H1 (cell line): ENCODE data around the gene VSIG10. TPM values are rescaled to one million over a fixed set of nuclear protein-coding genes. Genes with fewer than 3 reads are reported as not detected.

Experiments
- BCL11A ChIP-seq, 2 experiments: IDR thresholded peaks; one replicate each; pipeline ENCODE4 v1.6.1; 2011; ENCODE audit warnings: low read depth in 2 of 2, low read length in 2 of 2, mild to moderate bottlenecking in 2 of 2
- FOSL1 ChIP-seq: IDR thresholded peaks from 2 replicates; pipeline ENCODE4 v1.6.1; 2011; ENCODE audit warnings: mild to moderate bottlenecking, low read depth, low read length, moderate library complexity; ENCODE audit not compliant: insufficient read depth
- HDAC2 ChIP-seq, 2 experiments: fragments of 300-600 bp in 1 of 2; sonication (generic) in 1 of 2; IDR thresholded peaks; 2 replicates each; pipeline ENCODE4 v1.6.1; 2011 to 2012; ENCODE audit warnings: low read depth in 2 of 2, low read length in 2 of 2, mild to moderate bottlenecking in 2 of 2, moderate library complexity in 2 of 2, borderline replicate concordance in 1 of 2, inconsistent platforms in 1 of 2
- JUND ChIP-seq: IDR thresholded peaks from 2 replicates; pipeline ENCODE4 v1.6.1; 2011; ENCODE audit warnings: mild to moderate bottlenecking, improper control_type of control experiment, low read length
- KDM1A ChIP-seq: fragments of 200-600, 300-600 bp; sonication (generic); IDR thresholded peaks from 2 replicates; pipeline ENCODE4 v1.7.1; 2016; ENCODE audit warnings: mild to moderate bottlenecking, low read length, borderline replicate concordance
- KDM4A ChIP-seq: IDR thresholded peaks from one replicate; pipeline ENCODE4 v1.7.1; 2012; ENCODE audit warnings: low read depth, mild to moderate bottlenecking, moderate library complexity, low read length, inconsistent platforms; ENCODE audit not compliant: severe bottlenecking
- KDM5A ChIP-seq: fragments of 200-600 bp; IDR thresholded peaks from 2 replicates; pipeline ENCODE4 v1.7.1; 2012; ENCODE audit warnings: mild to moderate bottlenecking, low read length, inconsistent platforms, mixed read lengths
- MAFK ChIP-seq: IDR thresholded peaks from 2 replicates; pipeline ENCODE4 v1.6.1; 2012; ENCODE audit warnings: low read depth, mild to moderate bottlenecking, improper control_type of control experiment, low read length
- POLR2AphosphoS5 ChIP-seq: IDR thresholded peaks from 2 replicates; pipeline ENCODE4 v1.6.1; 2011; ENCODE audit warnings: low read depth, low read length
- POU5F1 ChIP-seq: IDR thresholded peaks from 2 replicates; pipeline ENCODE4 v1.6.1; 2011; ENCODE audit warnings: low read depth, mild to moderate bottlenecking, low read length, moderate library complexity
- RBBP5 ChIP-seq: IDR thresholded peaks from 2 replicates; pipeline ENCODE4 v1.7.1; 2012; ENCODE audit warnings: low read depth, mild to moderate bottlenecking, inconsistent platforms, low read length, moderate library complexity, borderline replicate concordance
- RFX5 ChIP-seq: IDR thresholded peaks from 2 replicates; pipeline ENCODE4 v1.6.1; 2011; ENCODE audit warnings: low read depth, low read length, improper control_type of control experiment, borderline replicate concordance
- RXRA ChIP-seq: IDR thresholded peaks from 2 replicates; pipeline ENCODE4 v1.6.1; 2011; ENCODE audit warnings: low read depth, mild to moderate bottlenecking, low read length, moderate library complexity; ENCODE audit not compliant: insufficient read depth
- SP1 ChIP-seq: IDR thresholded peaks from 2 replicates; pipeline ENCODE4 v1.6.1; 2011; ENCODE audit warnings: low read depth, low read length
- SP4 ChIP-seq: IDR thresholded peaks from 2 replicates; pipeline ENCODE4 v1.6.1; 2012; ENCODE audit warnings: low read length, inconsistent platforms
- SUZ12 ChIP-seq: fragments of 200-600 bp; sonication (generic); IDR thresholded peaks from 2 replicates; pipeline ENCODE4 v1.6.1; 2012; ENCODE audit warnings: mild to moderate bottlenecking, inconsistent platforms, low read length, moderate library complexity, mixed read lengths
- TBP ChIP-seq: IDR thresholded peaks from 2 replicates; pipeline ENCODE4 v1.6.1; 2011; ENCODE audit warnings: low read depth, low read length, improper control_type of control experiment
- polyA plus RNA-seq, 7 experiments: library from polyadenylated mRNA; depleted of rRNA in 3 of 7; stranded (reverse) in 5 of 7; unstranded in 2 of 7; fragments of >200 nt in 5 of 7; fragments of 200-250 nt in 2 of 7; gene quantifications; 1 replicate in 5 of 7; 2 replicates in 1 of 7; 4 replicates in 1 of 7; pipeline versions ENCODE4 v1.2.1 to v1.2.3, GENCODE V29; 2011 to 2013; ENCODE audit warnings: missing spikeins in 2 of 7, mixed read lengths in 2 of 7
- total RNA-seq: library from RNA; stranded (reverse); fragmentation: NEBNext Ultra II Directional; extraction: Animal tissue kit (Norgen Biotek cat#: 25700); gene quantifications from 2 replicates; pipeline ENCODE4 v1.2.1, GENCODE V29; 2021
- TF ChIP-seq, protein P1 (sequence below), 3 experiments: IDR thresholded peaks; 1 replicate in 2 of 3; 2 replicates in 1 of 3; pipeline versions ENCODE4 v1.5.1 to v1.6.1; 2011; ENCODE audit warnings: low read length in 3 of 3, mild to moderate bottlenecking in 3 of 3, inconsistent platforms in 2 of 3, low read depth in 1 of 3, moderate library complexity in 1 of 3; ENCODE audit not compliant: insufficient read depth in 1 of 3; ENCODE audit errors: control extremely low read depth in 1 of 3
- TF ChIP-seq, protein P2 (sequence below): IDR thresholded peaks from 2 replicates; pipeline ENCODE4 v1.6.1; 2012; ENCODE audit warnings: low read length, inconsistent platforms

VSIG10 gene
- total and polyA plus RNA-seq, 2 of the 8 experiments (the other 6 are each of a cell fraction or from before 2014, with no cell fraction given), result 34.4 to 93.6 TPM

DNA sequence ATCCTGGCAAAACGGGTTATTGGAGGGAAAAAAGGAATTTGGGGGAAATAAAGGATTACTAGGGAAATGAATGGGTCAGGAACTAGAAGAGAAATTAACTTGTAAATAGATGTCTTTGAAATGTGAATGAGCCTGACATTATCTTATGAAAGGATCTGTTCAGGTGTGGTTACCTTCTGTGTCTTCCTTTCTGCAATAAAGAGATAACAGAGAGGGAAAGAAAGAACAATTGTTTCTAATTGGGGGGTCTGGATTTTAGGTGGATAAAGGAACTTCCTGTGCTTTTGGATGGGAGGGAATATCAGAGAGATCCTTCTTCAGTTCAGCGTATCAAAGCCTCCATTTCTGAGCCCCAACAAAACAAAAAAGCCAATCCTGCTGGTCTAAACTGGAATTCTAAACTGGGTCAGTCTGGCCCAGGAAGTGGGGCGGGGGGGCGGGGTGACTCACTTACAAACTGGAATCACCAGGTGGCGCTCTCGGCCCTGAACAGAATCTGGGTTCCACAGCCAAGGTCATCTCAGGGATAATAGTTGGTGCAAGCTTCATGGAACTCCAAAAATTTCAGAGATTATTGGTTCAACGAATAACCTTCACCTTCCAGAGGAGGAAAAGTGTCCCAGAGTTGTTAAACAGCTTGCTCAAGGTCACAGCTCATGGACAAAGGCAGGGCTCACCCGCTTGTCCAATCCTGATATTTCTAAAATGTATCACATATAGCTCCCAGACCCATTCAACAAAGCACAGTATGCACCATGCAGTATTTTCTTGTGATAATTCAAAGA is 17.0 kb upstream of the VSIG10 start (continued):
- TF ChIP-seq, protein P1, sequence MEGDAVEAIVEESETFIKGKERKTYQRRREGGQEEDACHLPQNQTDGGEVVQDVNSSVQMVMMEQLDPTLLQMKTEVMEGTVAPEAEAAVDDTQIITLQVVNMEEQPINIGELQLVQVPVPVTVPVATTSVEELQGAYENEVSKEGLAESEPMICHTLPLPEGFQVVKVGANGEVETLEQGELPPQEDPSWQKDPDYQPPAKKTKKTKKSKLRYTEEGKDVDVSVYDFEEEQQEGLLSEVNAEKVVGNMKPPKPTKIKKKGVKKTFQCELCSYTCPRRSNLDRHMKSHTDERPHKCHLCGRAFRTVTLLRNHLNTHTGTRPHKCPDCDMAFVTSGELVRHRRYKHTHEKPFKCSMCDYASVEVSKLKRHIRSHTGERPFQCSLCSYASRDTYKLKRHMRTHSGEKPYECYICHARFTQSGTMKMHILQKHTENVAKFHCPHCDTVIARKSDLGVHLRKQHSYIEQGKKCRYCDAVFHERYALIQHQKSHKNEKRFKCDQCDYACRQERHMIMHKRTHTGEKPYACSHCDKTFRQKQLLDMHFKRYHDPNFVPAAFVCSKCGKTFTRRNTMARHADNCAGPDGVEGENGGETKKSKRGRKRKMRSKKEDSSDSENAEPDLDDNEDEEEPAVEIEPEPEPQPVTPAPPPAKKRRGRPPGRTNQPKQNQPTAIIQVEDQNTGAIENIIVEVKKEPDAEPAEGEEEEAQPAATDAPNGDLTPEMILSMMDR (IDR thresholded peaks at IDR 0.05; ENCODE audit: control extremely low read depth in 1 of 3, insufficient read depth in 1 of 3, low read depth in 1 of 3, low read length in 3 of 3), result peak; percentile 47 to 52 (median 47)
- TF ChIP-seq RXRA, result no peak
- TF ChIP-seq KDM4A, result no peak
- TF ChIP-seq RFX5, result no peak
- TF ChIP-seq KDM1A, result no peak
- no peak for TF ChIP-seq FOSL1
- TF ChIP-seq SUZ12, result no peak
- no peak for TF ChIP-seq KDM5A
- TF ChIP-seq SP4, result no peak
- TF ChIP-seq, protein P2, sequence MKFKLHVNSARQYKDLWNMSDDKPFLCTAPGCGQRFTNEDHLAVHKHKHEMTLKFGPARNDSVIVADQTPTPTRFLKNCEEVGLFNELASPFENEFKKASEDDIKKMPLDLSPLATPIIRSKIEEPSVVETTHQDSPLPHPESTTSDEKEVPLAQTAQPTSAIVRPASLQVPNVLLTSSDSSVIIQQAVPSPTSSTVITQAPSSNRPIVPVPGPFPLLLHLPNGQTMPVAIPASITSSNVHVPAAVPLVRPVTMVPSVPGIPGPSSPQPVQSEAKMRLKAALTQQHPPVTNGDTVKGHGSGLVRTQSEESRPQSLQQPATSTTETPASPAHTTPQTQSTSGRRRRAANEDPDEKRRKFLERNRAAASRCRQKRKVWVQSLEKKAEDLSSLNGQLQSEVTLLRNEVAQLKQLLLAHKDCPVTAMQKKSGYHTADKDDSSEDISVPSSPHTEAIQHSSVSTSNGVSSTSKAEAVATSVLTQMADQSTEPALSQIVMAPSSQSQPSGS, result 0 out of 2 replicates have a peak, but pooled peaks have one; percentile 15
- TF ChIP-seq POU5F1, result no peak
- no peak for TF ChIP-seq MAFK
- peak; percentile 38 for TF ChIP-seq JUND
- TF ChIP-seq TBP, result no peak
- TF ChIP-seq HDAC2 (IDR thresholded peaks at IDR 0.05; ENCODE audit: borderline replicate concordance in 1 of 2, low read depth in 2 of 2, low read length in 2 of 2), result 0 out of 4 replicates have a peak, but pooled peaks of 1 of the 2 experiments have one; percentile 23
- no peak for TF ChIP-seq BCL11A (IDR thresholded peaks at IDR 0.05; ENCODE audit: low read depth in 2 of 2, low read length in 2 of 2)
- TF ChIP-seq POLR2AphosphoS5, result no peak
- TF ChIP-seq SP1, result peak; percentile 62
- peak; percentile 63; the same call in 1 of the 2 replicates for TF ChIP-seq RBBP5
